ENCODE results near the gene PADI3.

DNA sequence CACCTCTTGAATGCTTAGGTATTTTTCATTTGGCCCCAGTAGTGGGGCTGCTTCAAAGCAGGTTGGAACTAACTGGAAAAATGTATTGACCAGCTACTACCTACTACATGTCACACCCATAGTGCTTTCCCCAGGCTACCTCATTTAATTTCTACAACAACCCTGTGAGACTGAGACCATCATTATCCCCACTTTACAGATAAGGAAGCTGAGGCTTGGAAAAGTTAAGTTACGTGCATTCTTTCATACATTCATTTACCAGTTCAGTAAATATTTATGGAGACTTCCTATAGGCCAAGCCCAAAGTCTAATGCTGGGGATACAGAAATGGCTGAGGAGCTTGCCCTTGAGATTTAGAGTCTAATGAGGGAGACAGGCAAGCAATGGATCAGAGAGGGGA is 14.5 kb upstream of the PADI3 start:
- TF ChIP-seq, protein P1, sequence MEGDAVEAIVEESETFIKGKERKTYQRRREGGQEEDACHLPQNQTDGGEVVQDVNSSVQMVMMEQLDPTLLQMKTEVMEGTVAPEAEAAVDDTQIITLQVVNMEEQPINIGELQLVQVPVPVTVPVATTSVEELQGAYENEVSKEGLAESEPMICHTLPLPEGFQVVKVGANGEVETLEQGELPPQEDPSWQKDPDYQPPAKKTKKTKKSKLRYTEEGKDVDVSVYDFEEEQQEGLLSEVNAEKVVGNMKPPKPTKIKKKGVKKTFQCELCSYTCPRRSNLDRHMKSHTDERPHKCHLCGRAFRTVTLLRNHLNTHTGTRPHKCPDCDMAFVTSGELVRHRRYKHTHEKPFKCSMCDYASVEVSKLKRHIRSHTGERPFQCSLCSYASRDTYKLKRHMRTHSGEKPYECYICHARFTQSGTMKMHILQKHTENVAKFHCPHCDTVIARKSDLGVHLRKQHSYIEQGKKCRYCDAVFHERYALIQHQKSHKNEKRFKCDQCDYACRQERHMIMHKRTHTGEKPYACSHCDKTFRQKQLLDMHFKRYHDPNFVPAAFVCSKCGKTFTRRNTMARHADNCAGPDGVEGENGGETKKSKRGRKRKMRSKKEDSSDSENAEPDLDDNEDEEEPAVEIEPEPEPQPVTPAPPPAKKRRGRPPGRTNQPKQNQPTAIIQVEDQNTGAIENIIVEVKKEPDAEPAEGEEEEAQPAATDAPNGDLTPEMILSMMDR (IDR thresholded peaks at IDR 0.05; ENCODE audit: low read depth, low read length) = no peak
- TF ChIP-seq, protein P2, sequence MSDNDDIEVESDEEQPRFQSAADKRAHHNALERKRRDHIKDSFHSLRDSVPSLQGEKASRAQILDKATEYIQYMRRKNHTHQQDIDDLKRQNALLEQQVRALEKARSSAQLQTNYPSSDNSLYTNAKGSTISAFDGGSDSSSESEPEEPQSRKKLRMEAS (IDR thresholded peaks at IDR 0.05; ENCODE audit: low read depth, low read length) = no peak
- TF ChIP-seq POLR2A (IDR thresholded peaks at IDR 0.05; ENCODE audit: extremely low read depth, insufficient read length) = no peak
